Right hindlimb (tissue), 1 donor: ENCODE data around the gene SLC36A1.

Experiments
- DNase-seq: peaks from one replicate; pipeline ENCODE4 v3.0.0-alpha.2; 2018

Gene SLC36A1

GRCh38 chr5:151541571-151541970 lies 94.2 kb downstream of the SLC36A1 start:
- no peak for DNase-seq
